ENCODE results near the gene CRELD2. TPM values are rescaled to one million over a fixed set of nuclear protein-coding genes. Genes with fewer than 3 reads are reported as not detected.

CRELD2 gene
- total RNA-seq, 2 experiments from 2014 or later, result 15.3 to 16.2 TPM

GRCh38 chr22:49921508-49922278, 3.3 kb downstream of the CRELD2 start:
- DNase-seq, result no peak
- no peak overlapping the region for H3K4me3 Mint-ChIP-seq
- H3K4me1 Mint-ChIP-seq (ENCODE audit: low read depth), result peaks cover 31% of the 10 kb centered on the region
- no peaks in the 10 kb centered on the region for H3K27me3 Mint-ChIP-seq (ENCODE audit: low read depth)
- CTCF ChIA-PET, result no interaction called here
- H3K9me3 Mint-ChIP-seq, result no peaks in the 10 kb centered on the region
- no peak overlapping the region for H3K27ac Mint-ChIP-seq
- intact Hi-C loops (cut with micrococcal nuclease), result no loop called here
- peaks cover 5% of the 10 kb centered on the region for H3K36me3 Mint-ChIP-seq (ENCODE audit: low read depth)

- CTCF ChIA-PET, result no interaction called here
- no peak for DNase-seq
- Mint-ChIP-seq H3K4me3 (no peak overlapping the region), H3K4me1 (ENCODE audit: low read depth) (peaks cover 29% of the 10 kb centered on the region), H3K9me3 (no peaks in the 10 kb centered on the region), H3K27ac (no peak overlapping the region), H3K36me3 (ENCODE audit: low read depth) (peaks cover 7% of the 10 kb centered on the region), H3K27me3 (ENCODE audit: low read depth) (no peaks in the 10 kb centered on the region)
- intact Hi-C loops (cut with micrococcal nuclease), result no loop called here
These were observed 4.0 kb downstream of the CRELD2 start for GRCh38 chr22:49922484-49922883.

- peaks cover 7% of the 10 kb centered on the region for H3K36me3 Mint-ChIP-seq (ENCODE audit: low read depth)
- no peaks in the 10 kb centered on the region for H3K27me3 Mint-ChIP-seq (ENCODE audit: low read depth)
- H3K4me3 Mint-ChIP-seq, result no peak overlapping the region
- intact Hi-C loops (cut with micrococcal nuclease), result no loop called here
- CTCF ChIA-PET, result no interaction called here
- no peaks in the 10 kb centered on the region for H3K9me3 Mint-ChIP-seq
- no peak overlapping the region for H3K27ac Mint-ChIP-seq
- H3K4me1 Mint-ChIP-seq (ENCODE audit: low read depth), result peaks cover 29% of the 10 kb centered on the region
- no peak for DNase-seq
These were observed 4.5 kb downstream of the CRELD2 start for GRCh38 chr22:49922926-49923325.

GRCh38 chr22:49923445-49923844, 5.0 kb downstream of the CRELD2 start:
- CTCF ChIA-PET, result interaction anchor here (0.7 to 1.2 kb wide), 2 partner anchors 93 to 107 kb away, joined by 3 to 4 read pairs; no protein-coding TSS in a partner anchor
- Mint-ChIP-seq H3K9me3 (no peaks in the 10 kb centered on the region), H3K27ac (no peak overlapping the region)

GRCh38 chr22:49924113-49924833, 5.8 kb downstream of the CRELD2 start:
- CTCF ChIA-PET, result interaction anchor here (0.7 to 2.4 kb wide), 4 partner anchors 59 to 156 kb away, joined by 3 to 12 read pairs (median 4); no protein-coding TSS in a partner anchor
- Mint-ChIP-seq H3K9me3 (no peaks in the 10 kb centered on the region), H3K4me1 (ENCODE audit: low read depth) (peaks cover 28% of the 10 kb centered on the region), H3K27ac (no peak overlapping the region), H3K27me3 (ENCODE audit: low read depth) (no peaks in the 10 kb centered on the region), H3K4me3 (no peak overlapping the region), H3K36me3 (ENCODE audit: low read depth) (peaks cover 7% of the 10 kb centered on the region)
- no peak for DNase-seq
- intact Hi-C loops (cut with micrococcal nuclease), result no loop called here

More at GRCh38 chr22:49923445-49923844, 5.0 kb downstream of the CRELD2 start:
- Mint-ChIP-seq H3K4me3 (no peak overlapping the region), H3K36me3 (ENCODE audit: low read depth) (peaks cover 7% of the 10 kb centered on the region), H3K4me1 (ENCODE audit: low read depth) (peaks cover 29% of the 10 kb centered on the region), H3K27me3 (ENCODE audit: low read depth) (no peaks in the 10 kb centered on the region)
- intact Hi-C loops (cut with micrococcal nuclease), result no loop called here
- no peak for DNase-seq

GRCh38 chr22:49925525-49926128, 7.2 kb downstream of the CRELD2 start:
- CTCF ChIA-PET, result interaction anchor here (1.0 to 2.4 kb wide), 5 partner anchors 11 to 158 kb away, joined by 3 to 12 read pairs (median 6); no protein-coding TSS in a partner anchor
- Mint-ChIP-seq H3K4me1 (ENCODE audit: low read depth) (peaks cover 27% of the 10 kb centered on the region), H3K27ac (peak overlapping the region; percentile 95), H3K9me3 (no peaks in the 10 kb centered on the region), H3K27me3 (ENCODE audit: low read depth) (no peaks in the 10 kb centered on the region), H3K4me3 (peak overlapping the region; percentile 73), H3K36me3 (ENCODE audit: low read depth) (peaks cover 7% of the 10 kb centered on the region)
- intact Hi-C loops (cut with micrococcal nuclease), result loop anchor here (1.0 to 5.0 kb wide), 2 partner anchors 158 to 222 kb away; no protein-coding TSS in a partner anchor
- DNase-seq, result peak; percentile 84

- Mint-ChIP-seq H3K4me3 (no peak overlapping the region), H3K27me3 (ENCODE audit: low read depth) (no peaks in the 10 kb centered on the region), H3K36me3 (ENCODE audit: low read depth) (peaks cover 7% of the 10 kb centered on the region), H3K4me1 (ENCODE audit: low read depth) (peaks cover 38% of the 10 kb centered on the region), H3K9me3 (no peaks in the 10 kb centered on the region), H3K27ac (peak overlapping the region; percentile 75)
- CTCF ChIA-PET, result interaction anchor here (2.0 kb wide), 1 partner anchor 103 kb away, joined by 6 read pairs; no protein-coding TSS in a partner anchor
- no peak for DNase-seq
- intact Hi-C loops (cut with micrococcal nuclease), result loop anchor here (5.0 kb wide), 1 partner anchor 220 kb away; no protein-coding TSS in a partner anchor
These were observed 8.5 kb downstream of the CRELD2 start for GRCh38 chr22:49926916-49927315.

GRCh38 chr22:49927483-49928184, 9.2 kb downstream of the CRELD2 start:
- no peak overlapping the region for H3K4me3 Mint-ChIP-seq
- peaks cover 41% of the 10 kb centered on the region for H3K4me1 Mint-ChIP-seq (ENCODE audit: low read depth)
- H3K9me3 Mint-ChIP-seq, result no peaks in the 10 kb centered on the region
- DNase-seq, result no peak
- intact Hi-C loops (cut with micrococcal nuclease), result loop anchor here (5.0 kb wide), 1 partner anchor 220 kb away; no protein-coding TSS in a partner anchor
- H3K27ac Mint-ChIP-seq, result peak overlapping the region; percentile 75
- H3K27me3 Mint-ChIP-seq (ENCODE audit: low read depth), result no peaks in the 10 kb centered on the region
- CTCF ChIA-PET, result interaction anchor here (0.6 to 2.0 kb wide), 2 partner anchors 103 to 304 kb away, joined by 4 to 6 read pairs; no protein-coding TSS in a partner anchor
- peaks cover 7% of the 10 kb centered on the region for H3K36me3 Mint-ChIP-seq (ENCODE audit: low read depth)

- no peak for DNase-seq
- CTCF ChIA-PET, result interaction anchor here (2.0 kb wide), 1 partner anchor 102 kb away, joined by 6 read pairs; no protein-coding TSS in a partner anchor
- Mint-ChIP-seq H3K4me3 (no peak overlapping the region), H3K4me1 (ENCODE audit: low read depth) (peaks cover 46% of the 10 kb centered on the region), H3K27me3 (ENCODE audit: low read depth) (no peaks in the 10 kb centered on the region), H3K27ac (no peak overlapping the region), H3K9me3 (no peaks in the 10 kb centered on the region), H3K36me3 (ENCODE audit: low read depth) (peaks cover 10% of the 10 kb centered on the region)
- intact Hi-C loops (cut with micrococcal nuclease), result loop anchor here (5.0 kb wide), 1 partner anchor 219 kb away; no protein-coding TSS in a partner anchor
These were observed 9.7 kb downstream of the CRELD2 start for GRCh38 chr22:49928185-49928495.

GRCh38 chr22:49928555-49929210, 10.2 kb downstream of the CRELD2 start:
- peaks cover 50% of the 10 kb centered on the region for H3K4me1 Mint-ChIP-seq (ENCODE audit: low read depth)

More at GRCh38 chr22:49928555-49929210, 10.2 kb downstream of the CRELD2 start:
- Mint-ChIP-seq H3K9me3 (no peaks in the 10 kb centered on the region), H3K27me3 (ENCODE audit: low read depth) (no peaks in the 10 kb centered on the region), H3K36me3 (ENCODE audit: low read depth) (peaks cover 12% of the 10 kb centered on the region), H3K27ac (no peak overlapping the region), H3K4me3 (no peak overlapping the region)
- CTCF ChIA-PET, result interaction anchor here (2.0 kb wide), 1 partner anchor 102 kb away, joined by 6 read pairs; no protein-coding TSS in a partner anchor
- no peak for DNase-seq
- intact Hi-C loops (cut with micrococcal nuclease), result loop anchor here (5.0 kb wide), 1 partner anchor 219 kb away; no protein-coding TSS in a partner anchor

All from activated naive CD4-positive, alpha-beta T cell treated with anti-CD3 and anti-CD28 coated beads for 36 hours (primary cell).